GM18505 (cell line): ENCODE measurements around the gene CPEB1.

ENCODE experiments used
- ATAC-seq: cut with Tn5 transposase; IDR thresholded peaks from one replicate; pipeline ENCODE4 v1.9.1; 2021; ENCODE audit not compliant: unreplicated experiment
- POLR2A ChIP-seq: IDR thresholded peaks from 4 replicates; pipeline ENCODE4 v1.6.1; 2011; ENCODE audit warnings: borderline replicate concordance; ENCODE audit not compliant: insufficient read depth, insufficient read length; ENCODE audit errors: extremely low read depth

The CPEB1 gene

DNA sequence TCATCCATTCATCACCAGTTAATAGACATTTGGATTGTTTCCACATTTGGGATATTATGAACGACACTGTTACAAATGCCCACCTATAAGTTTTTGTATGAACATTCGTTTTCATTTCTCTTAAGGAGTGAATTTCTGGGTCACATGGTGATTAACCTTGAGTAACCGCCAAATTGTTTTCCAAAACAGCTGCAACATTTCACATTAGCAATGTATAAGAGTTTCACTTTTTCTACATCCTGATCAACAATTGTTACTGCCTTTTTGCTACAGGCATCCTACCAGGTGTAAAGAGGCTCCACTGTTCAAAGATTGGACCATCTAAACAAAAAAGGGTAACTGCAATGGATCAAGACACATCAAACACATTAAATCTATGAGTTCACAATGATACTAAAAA, 52.0 kb downstream of the CPEB1 start:
- ATAC-seq: no peak
- no peak for TF ChIP-seq POLR2A

DNA sequence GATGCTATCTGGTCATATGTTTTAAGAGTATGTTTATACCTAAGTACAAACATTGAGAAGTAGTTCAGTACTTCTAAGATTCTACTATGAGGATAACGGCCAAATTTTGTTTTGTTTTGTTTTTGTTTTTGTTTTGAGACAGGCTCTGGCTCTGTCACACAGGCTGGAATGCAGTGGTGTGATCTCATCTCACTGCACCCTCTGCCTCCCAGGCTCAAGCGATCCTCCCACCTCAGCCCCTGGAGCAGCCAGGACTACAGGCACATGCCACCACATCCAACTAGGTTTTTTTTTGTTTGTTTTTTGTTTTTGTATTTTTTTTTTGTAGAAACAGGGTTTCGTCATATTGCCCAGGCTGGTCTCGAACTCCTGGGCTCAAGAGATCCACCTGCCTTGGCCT, 59.4 kb downstream of the CPEB1 start:
- no peak for ATAC-seq
- no peak for TF ChIP-seq POLR2A

DNA sequence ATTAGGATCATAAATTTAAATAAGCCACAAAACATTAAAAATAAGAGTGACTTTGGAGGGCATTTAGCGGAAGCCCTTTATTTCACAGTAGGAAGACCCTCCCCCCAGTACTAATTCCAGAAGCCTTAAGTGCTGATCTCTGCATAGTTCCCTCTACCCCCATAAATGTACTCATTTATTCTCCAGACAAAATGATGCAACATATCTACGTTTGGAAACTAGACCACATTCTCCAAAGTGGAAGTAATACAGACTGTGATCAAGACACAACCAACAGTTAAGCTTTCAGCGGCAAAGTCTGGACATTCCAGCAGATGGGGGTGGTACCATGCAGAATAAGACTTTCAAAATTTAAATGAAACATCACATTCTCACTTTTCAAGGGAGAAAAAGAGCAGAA, 62.1 kb downstream of the CPEB1 start:
- ATAC-seq: no peak
- no peak for TF ChIP-seq POLR2A

DNA sequence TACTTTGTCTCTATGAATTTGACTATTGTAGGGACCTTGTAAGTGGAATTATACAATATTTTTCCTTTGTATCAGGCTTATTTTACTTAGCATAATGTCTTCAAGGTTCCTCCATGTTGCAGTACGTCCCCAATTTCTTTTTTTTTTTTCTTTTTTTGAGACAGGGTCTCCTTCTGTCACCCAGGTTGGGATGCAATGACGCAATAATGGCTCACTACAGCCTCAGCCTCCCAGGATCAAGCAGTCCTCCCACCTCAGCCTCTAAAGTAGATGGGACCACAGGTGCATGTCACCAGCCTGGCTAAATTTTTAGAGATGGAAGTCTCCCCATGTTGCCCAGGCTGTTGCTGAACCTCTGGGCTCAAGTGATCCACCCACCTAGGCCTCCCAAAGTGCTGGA, 66.5 kb downstream of the CPEB1 start:
- no peak for ATAC-seq
- TF ChIP-seq POLR2A: no peak

DNA sequence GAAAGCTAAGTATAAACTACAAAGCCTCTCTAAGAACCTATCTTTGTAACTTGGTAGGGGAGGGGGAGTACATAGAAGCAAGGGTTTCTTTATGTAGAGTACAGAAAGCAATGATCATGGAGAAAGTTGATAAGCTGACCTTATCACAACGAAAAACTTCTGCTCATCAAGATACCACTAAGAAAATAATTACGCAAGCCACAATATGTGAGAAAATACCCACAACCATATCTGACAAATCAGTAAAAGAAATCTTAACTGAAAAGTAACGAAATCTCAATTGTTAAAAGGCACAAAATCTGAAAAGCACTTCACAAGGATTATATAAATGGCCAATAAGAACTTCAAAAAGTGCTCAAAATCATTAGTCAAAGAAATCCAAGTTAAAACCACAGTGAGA, 71.8 kb downstream of the CPEB1 start:
- ATAC-seq: no peak
- TF ChIP-seq POLR2A: no peak

DNA sequence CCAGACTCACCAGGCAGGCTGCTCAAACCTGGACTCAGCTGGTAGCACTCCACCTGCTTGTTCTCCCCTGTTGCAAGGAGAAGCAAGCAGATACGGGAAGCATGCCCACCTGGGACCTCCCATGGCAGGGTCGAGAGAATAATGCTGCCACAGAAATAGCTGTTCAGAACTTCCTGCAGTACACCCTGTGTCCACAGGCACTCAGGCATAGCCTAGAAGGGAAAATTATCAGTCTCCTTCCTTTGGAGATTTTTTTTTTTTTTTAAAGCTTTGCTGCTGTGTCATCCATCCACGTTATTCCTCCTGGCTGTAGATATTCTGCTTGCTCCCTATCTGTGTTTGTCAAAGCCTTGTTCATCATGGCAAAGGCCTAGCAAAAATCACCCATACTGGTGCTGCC, 74.2 kb downstream of the CPEB1 start:
- TF ChIP-seq POLR2A: no peak
- no peak for ATAC-seq

DNA sequence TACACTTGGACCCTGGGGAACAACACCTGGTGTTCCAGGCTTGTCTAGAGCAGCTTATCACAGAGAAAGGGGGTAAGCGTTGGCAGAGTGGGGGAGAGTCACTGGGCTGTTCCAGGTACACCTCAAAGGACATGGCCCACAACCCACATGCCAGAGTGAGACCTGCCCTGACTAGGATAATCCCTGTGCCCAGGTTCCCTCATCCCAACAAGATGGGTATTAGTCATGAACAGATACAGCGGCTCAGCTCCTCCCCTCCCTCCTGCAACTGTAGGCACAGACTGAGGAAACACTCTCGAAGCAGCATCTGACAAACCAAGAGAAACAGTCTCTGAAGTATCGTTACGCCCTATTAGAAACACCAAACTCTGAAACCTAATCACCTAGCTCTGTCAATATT, 74.9 kb downstream of the CPEB1 start:
- no peak for TF ChIP-seq POLR2A
- no peak for ATAC-seq

DNA sequence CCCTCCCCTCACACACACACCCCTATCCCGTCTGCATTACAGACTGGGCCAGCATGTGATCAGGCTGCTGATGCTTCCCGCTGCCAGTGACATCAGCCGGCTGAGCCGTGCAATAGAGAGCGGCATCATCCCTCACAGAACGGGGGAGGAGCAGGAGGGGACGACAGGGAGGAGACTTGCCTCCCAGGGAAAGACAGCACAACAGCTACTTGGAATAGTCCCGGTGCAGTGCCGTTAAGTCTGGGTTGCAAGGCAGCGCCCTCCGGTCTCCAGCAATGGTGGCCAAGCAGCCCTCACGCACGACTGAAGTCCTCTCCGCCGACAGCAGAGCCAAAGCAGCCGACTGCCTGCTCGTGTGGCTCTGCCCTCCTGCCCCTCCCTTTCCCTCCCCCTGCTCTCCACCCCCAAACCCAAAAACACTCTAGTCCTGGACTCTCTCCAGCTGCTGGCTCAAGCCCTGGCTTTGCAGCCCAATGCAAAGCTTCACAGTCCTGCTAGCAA, 75.4 kb downstream of the CPEB1 start:
- TF ChIP-seq POLR2A: no peak
- no peak for ATAC-seq

DNA sequence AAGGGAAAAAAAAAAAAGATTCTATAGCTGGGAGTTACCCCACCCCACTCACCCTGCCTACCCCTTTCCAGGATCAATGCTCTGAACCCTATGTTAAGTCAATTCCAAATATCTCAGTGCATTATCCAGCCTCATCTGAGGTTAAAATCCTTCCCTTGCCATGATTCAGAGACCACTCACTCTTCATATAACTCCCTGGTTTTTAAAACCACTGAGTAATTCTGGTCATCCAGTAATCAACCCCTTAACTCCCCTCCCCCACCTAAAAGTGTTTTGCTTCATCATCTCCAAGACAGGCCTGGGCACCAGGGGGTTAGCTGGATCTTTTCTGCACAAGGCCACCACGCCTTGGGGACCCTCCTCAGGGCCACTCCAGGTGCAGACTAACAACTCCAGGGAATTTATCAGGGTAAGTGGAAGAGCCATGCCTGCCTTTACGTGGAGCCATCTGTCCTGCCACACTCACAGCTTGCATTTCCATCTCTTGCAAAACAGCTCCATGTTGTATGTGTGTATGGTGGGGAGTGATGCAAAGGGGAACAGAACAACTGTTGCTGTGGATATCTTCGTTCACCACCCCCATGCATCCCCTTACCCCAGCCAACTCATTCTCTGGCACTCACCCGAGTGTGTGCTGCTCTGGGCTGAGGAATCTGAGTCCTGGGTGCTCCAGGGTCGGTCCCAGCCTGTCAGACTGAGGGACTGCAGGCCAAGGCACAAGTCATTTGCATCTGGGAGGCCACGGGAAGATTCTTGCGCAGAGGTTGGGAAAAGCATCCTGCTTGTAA, 76.2 kb downstream of the CPEB1 start:
- ATAC-seq: no peak

DNA sequence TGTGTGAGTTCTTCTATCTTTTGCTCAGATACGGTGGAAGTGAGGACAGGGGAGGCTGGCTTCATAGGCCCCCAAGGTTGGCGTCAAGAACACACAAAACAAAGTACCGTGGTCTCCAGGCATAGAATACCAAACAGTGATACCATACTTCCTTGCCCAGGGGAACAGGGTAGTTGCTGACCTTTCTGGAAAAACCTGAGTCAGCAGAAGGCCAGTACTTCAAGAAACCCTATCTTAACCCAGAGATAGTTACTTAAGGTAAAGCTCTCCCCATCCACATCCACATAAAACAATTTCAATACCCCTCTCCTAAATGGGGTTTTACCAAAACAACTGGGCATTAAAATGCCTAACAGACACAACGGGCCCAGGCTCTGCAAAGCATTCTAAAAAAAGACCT, 77.3 kb downstream of the CPEB1 start:
- ATAC-seq: no peak

More for the DNA sequence above, 76.2 kb downstream of the CPEB1 start:
- TF ChIP-seq POLR2A: no peak

DNA sequence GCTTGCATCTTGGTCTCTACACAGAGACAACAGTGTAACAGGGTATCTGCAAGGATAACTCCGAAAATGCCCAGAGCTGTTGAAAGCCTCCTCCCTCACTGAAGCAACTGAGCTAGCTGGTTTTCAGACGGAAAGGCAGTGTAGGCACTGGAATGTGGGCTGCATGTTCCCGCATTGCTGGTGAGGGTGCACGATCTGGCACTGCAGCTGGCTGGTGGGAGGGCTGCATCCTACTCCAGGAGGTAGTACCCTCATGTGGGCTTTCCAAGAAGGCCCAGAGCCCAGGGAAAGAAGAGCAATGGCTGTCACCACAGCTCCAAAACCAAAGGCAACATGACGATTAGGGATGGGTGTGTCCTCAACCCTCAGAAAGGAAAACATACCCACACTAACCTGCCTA, 78.2 kb downstream of the CPEB1 start:
- no peak for TF ChIP-seq POLR2A

More for the DNA sequence above, 77.3 kb downstream of the CPEB1 start:
- TF ChIP-seq POLR2A: no peak

DNA sequence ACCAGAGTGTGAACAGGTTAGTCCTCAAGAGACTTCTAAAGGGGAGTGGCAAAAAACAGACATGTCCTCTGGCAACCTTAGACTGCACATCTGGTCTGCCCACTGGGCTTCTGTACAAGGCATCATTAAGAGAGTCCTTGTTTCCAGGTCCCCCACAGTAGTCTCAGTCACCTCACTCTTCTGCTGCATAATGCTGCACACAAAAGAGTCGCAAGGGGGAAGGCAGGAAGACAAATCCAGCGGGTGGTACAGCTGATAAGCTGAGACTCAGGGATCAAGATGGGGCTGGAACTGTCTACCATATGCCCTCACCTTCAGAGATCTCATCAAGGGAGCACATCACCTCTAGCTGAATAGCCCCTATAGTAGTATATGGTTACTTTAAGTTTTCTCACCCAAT, 79.5 kb downstream of the CPEB1 start:
- TF ChIP-seq POLR2A: no peak
- no peak for ATAC-seq

More for the DNA sequence above, 78.2 kb downstream of the CPEB1 start:
- ATAC-seq: no peak

DNA sequence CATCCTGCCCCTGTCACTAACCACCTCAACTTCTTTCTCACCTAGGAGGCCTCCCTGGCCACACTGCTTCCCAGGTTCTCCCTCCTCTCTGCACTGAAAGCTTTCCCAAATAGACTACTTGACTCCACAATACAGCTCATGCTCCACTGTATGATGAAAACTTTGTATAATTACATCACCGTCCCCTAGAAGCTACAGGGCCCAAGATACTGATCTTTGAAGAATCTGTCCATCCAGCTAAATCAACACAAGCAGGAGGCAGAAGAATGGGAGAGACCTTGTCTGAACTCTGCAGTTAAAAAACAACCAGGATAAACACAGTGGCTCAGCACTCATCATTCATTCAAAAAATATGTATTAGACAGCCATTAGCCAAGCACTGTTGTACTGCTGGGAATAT, 80.5 kb downstream of the CPEB1 start:
- no peak for TF ChIP-seq POLR2A
- no peak for ATAC-seq

DNA sequence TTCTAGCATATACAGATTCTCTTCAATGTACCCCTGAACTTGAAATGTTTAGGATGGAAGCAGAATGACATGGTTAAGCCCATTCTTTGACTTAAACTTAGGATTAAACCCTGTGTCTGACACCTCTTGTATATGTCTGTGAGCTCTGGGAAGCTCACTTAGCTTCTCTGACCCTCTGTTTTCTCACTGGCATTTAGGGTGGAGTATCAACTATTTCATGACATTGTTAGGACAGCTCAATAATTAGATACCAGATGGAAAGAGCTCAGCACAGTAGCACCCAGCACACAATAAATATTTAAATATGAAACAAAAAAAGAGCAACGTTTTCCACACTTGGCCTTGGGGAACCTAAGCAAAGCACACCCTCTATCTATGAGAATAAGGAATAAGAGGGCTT, 88.7 kb downstream of the CPEB1 start:
- ATAC-seq: no peak

More for the DNA sequence above, 88.7 kb downstream of the CPEB1 start:
- no peak for TF ChIP-seq POLR2A
